NCI-H446 (cell line): ENCODE results near the gene FGFBP3.
"Not testable (repeated sequence)": the region's sequence is repeated elsewhere in the genome, so short reads cannot be mapped to it uniquely, and the experiment has no call there.

Experiments used
- DNase-seq, 2 experiments: peaks; one replicate each; lab custom pipeline; 2025; lab: John Stamatoyannopoulos, UW

The FGFBP3 gene

DNA sequence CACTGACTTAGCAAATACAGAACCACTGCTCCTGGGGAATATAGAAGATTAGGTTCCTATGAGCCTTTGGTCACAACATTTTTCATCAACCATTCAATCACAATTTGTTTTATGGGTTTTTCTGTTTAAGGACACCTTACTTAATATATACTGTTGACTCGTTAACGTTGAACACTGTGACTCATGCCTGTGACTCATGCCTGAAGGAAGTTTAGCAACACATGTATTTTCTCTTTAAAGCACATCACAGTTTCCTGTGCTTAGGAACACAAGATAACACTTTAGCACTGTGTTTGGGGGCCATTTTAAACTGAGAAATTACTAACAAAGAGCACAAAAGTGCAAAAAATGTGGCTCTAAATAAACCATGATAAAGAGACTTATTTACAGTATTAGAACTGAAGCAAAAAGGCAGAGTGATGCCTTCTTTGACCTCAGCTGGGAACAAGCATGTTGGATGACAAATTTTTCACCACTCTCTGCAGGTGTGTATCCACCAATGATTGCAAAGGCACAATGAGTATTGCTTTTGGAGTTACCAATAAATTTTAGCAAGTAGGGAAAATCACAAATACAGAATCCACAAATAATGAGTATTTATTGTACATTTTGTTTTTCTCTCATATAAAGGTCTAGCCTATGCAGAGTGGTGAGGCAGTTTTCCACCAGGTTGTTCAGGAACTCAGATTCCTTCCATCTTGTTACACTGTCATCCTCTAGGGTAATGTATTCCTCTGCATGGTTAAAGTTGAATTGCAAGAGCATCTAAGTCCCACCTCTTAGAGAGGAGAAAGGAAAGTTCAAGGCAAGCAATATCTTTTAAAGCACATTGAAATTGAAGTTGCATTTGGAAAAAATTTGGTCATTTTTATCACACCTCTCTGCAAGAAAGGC is 7.3 kb downstream of the FGFBP3 start:
- no peak for DNase-seq

GRCh38 chr10:91897421-91897820 is 11.9 kb downstream of the FGFBP3 start:
- no peak for DNase-seq

DNA sequence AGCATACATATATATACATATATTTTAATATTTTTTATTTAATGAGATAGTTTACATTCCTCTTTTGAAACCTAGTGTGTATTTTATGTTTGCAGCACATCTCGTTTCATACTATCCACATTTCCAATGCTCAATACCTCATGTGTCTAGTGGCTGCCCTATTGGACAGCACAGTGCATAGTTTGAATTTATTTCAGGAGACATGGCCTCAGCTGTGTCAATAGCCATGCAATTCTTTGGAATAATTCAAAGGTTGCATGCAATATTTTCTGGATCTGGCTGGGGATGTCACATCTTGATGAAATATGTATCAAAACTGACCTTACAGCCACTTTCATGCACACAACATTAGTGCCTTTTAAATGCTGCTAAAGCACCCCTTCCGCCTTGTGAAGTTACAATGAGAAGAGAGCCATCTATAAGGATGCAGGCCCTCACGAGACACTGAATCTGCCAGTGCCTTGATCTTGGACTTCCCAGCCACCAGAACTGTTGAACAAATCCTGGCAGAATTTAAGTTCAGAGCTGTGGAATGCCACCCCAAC is 13.0 kb downstream of the FGFBP3 start:
- DNase-seq: no peak

- not testable (repeated sequence) for DNase-seq
These were observed 15.0 kb downstream of the FGFBP3 start for GRCh38 chr10:91894261-91894685.

DNA sequence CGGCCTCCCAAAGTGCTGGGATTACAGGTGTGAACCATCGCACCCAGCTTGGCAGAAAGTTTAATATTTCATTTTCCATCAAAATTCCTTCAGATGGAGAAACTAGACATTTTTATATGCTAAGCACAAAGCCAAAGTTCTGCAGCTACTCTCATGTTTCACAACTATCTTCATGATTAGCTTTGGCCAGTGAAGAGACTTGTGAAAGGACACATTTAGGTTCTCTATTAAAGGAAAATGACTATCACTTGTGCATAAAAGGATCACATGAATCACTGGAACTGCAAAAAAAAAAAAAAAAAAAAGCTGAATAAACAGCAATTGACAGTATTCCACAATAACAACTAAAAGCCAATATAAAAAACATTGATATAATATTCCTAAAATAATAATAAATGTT is 16.2 kb downstream of the FGFBP3 start:
- DNase-seq: no peak

- DNase-seq: no peak
These were observed 17.9 kb downstream of the FGFBP3 start for GRCh38 chr10:91891125-91892001.

DNA sequence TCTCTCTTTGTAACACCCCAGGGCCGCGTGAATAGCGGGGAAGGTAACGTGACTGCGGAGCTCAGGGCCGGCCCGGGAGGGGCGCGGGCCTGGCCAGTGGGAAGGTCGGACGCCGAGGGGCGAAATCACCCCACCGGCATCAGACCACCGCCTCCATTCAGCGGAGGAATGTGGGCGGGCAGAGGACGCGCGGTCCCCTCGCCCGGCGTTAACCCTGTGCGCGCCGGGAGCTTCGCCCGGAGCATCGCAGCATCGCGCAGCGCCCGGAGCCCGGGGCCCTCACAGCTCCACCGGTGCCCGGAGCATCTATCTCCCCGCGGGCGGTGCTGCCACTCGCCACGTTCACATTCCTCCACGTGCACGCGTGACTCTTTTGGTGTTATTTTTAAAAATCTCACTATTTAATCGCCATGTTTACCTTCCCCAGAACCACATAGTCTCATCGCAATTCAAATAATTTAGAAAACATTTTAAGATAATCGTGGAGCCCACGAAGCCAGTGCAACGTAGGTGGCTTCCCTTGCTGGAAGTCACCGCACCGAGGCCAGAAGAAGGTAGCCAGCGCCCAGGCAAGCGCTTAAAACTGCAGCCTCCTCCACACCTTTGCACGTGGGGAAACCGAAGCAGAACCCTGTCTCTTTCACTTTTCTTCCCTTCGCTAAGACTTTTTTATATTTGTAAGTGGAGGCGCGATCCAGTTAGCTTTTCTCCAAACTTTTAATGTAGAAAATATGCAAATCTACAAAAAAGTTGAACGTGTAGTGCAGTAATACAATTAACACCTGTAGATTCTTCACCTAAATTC is 21.8 kb downstream of the FGFBP3 start:
- peak in 1 of 2 experiments; percentile 4 for DNase-seq

DNA sequence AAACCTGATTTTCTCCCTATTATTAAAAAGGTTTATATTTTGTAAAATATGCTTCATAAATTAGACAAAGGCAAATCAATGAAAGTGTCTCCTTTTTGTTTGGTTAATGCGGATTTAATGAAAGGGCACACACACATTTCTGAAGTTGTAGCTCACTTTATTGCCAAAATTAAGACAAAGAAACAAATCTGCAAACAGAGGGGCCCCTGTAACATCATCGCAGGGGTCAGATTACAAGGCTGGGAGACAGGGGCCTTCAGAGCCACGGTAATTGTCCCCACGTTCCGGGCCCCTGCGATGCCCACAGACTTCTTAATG is 22.4 kb downstream of the FGFBP3 start:
- DNase-seq: no peak

GRCh38 chr10:91885362-91886079 is 23.8 kb downstream of the FGFBP3 start:
- DNase-seq: no peak

- DNase-seq: no peak
These were observed 24.8 kb downstream of the FGFBP3 start for GRCh38 chr10:91884536-91884935.

DNA sequence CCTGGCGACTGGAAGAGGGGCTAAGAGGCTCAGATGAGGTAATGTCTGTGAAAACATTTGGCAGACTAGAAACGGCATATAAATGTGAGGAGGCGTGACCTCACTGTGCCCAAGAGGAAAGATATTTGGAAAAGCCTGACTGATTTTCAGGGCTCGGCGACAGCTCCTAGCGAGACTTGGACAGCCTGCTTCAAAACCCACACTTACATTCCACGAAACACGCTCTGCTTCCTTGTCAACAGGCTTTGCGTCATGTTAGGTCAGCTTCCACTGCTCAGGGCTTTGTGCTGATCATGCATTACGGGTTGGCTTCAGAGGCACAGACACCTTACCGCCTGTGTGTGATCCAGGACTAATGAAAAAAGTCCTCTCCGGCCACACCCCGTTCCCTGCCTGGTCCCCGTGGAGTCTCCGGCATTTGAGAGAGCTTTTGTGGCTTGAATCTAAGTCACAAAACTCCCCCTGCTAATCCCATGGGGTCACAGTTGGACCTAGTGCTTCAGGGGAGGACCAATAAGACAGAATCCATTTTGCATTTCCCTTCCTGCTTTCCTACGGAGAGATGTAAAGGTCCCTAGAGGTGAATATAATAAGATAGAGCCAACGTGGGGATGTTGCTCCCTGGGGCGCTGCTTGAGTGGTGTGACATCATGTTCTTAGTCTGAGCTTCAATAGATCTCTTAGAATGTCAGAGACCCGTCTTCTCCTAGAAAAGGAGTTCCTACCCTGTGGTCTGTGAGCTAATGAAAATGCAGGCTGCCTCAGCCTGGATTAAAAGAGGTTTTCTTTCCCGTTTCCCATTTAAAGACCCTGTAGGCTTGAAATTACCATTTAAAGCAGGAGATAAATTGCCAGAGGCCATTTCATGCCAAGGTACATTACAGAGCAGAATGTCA is 25.5 kb downstream of the FGFBP3 start:
- DNase-seq: no peak

DNA sequence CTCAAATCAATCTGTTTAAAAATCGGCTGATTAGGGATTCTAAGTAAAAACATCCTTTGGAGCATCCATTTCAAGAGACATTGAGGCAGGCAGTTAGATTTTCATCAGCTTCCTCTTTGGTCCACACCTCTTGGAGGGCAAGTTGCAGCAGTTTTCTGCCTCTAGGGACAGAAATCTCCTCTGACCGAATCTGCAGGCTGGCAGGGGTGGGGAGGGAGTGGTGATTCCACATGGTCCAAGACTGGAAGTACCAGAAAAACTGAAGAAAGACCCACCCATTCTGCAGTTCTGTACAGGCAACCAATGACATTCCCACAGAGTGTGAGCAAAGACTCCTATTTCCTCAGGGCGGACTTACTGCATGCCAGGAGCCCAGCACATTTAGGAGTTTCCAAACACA is 29.0 kb downstream of the FGFBP3 start:
- no peak for DNase-seq

DNA sequence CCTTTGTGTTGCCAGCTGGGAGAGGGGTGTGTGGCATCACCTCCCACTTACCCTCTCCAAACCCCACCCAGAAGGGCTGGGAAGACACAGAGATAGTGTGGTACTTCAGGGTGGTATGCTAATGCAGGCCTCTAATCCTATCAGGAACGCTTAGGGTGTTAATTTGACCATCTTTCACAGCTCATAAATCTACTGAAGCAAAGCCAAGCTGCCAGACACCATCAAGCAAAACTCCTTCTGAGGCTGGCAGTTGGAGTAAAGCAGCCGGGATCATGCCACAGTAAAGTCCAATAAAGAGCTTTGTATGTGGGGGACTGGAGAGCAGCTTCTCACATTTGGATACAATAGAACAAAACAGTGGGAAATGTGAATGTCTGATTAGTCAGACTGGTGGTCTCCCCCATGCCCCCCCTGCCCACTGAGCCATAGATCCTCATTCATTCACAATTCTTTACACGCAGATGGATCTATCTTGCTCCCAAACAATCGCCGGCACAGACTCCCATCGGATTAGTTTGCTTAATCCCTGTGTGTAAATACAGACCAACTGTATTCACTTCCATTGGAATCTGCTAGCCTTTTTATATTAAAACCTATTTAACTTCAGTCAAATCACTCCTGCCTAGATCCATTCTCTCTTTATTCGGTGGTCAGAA is 29.6 kb downstream of the FGFBP3 start:
- DNase-seq: peak in 1 of 2 experiments; percentile 29

- DNase-seq: no peak
These were observed 33.5 kb downstream of the FGFBP3 start for GRCh38 chr10:91875779-91876178.

- no peak for DNase-seq
These were observed 34.1 kb downstream of the FGFBP3 start for GRCh38 chr10:91875156-91875555.

GRCh38 chr10:91865562-91866081 is 43.7 kb downstream of the FGFBP3 start:
- DNase-seq: no peak

- no peak for DNase-seq
These were observed 44.5 kb downstream of the FGFBP3 start for GRCh38 chr10:91864744-91865143.

DNA sequence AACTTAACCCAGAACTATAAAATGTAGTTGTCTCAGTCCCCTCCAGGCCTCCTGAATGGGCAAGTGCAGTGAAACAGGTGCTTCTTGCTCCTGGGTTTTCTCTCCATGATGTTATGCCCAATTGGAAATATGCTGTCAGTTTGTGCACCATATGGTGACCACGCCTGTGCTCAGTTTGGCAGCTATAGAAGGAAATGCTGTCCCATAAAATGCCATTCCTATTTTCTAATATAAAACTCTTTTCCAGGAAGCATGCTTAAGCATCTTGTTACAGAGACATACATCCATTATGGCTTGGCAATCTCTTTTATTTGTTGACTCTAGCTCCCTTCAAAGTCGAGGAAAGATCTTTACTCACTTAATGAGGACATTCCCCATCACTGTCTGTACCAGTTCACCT is 45.2 kb downstream of the FGFBP3 start:
- peak in 1 of 2 experiments; percentile 16 for DNase-seq

GRCh38 chr10:91860885-91861284 is 48.4 kb downstream of the FGFBP3 start:
- DNase-seq: no peak
